ENCODE measurements around the gene MAP2K5.
"Not testable (repeated sequence)": the region's sequence is repeated elsewhere in the genome, so short reads cannot be mapped to it uniquely, and the experiment has no call there.

MAP2K5 gene

GRCh38 chr15:67641453-67641852 is 99.0 kb downstream of the MAP2K5 start:
- TF ChIP-seq CTCF (IDR thresholded peaks at IDR 0.05; ENCODE audit: control extremely low read depth, extremely low read depth, low read depth, missing control alignments) = no peak
- no peak for DNase-seq (ENCODE audit: extremely low spot score)
- CTCF ChIA-PET = no interaction called here
- POLR2A ChIA-PET = no interaction called here

- DNase-seq (ENCODE audit: extremely low spot score) = no peak
- no peak for TF ChIP-seq CTCF (IDR thresholded peaks at IDR 0.05; ENCODE audit: control extremely low read depth, extremely low read depth, low read depth, missing control alignments)
- POLR2A ChIA-PET = no interaction called here
- CTCF ChIA-PET = no interaction called here
These were observed 104.3 kb downstream of the MAP2K5 start for GRCh38 chr15:67646847-67647246.

- POLR2A ChIA-PET = no interaction called here
- CTCF ChIA-PET = interaction anchor here (1.4 kb wide), 1 partner anchor 14 kb away, joined by 5 read pairs; no protein-coding TSS in a partner anchor
- no peak for DNase-seq (ENCODE audit: extremely low spot score)
- no peak for TF ChIP-seq CTCF (IDR thresholded peaks at IDR 0.05; ENCODE audit: control extremely low read depth, extremely low read depth, low read depth, missing control alignments)
These were observed 110.1 kb downstream of the MAP2K5 start for GRCh38 chr15:67652586-67652985.

GRCh38 chr15:67660446-67660845 is 117.9 kb downstream of the MAP2K5 start:
- CTCF ChIA-PET = no interaction called here

GRCh38 chr15:67660874-67661606 is 118.5 kb downstream of the MAP2K5 start:
- ChIA-PET POLR2A (no interaction called here), CTCF (no interaction called here)
- DNase-seq (ENCODE audit: extremely low spot score) = no peak
- TF ChIP-seq CTCF (IDR thresholded peaks at IDR 0.05; ENCODE audit: control extremely low read depth, extremely low read depth, low read depth, missing control alignments) = no peak

More at GRCh38 chr15:67660446-67660845, 117.9 kb downstream of the MAP2K5 start:
- TF ChIP-seq CTCF (IDR thresholded peaks at IDR 0.05; ENCODE audit: control extremely low read depth, extremely low read depth, low read depth, missing control alignments) = no peak
- POLR2A ChIA-PET = no interaction called here
- no peak for DNase-seq (ENCODE audit: extremely low spot score)

- TF ChIP-seq CTCF (IDR thresholded peaks at IDR 0.05; ENCODE audit: control extremely low read depth, extremely low read depth, low read depth, missing control alignments) = no peak
- ChIA-PET CTCF (interaction anchor here (1.0 to 2.1 kb wide), 6 partner anchors 10 to 47 kb away, joined by 3 to 5 read pairs (median 4); no protein-coding TSS in a partner anchor), POLR2A (no interaction called here)
- DNase-seq (ENCODE audit: extremely low spot score) = no peak
These were observed 128.3 kb downstream of the MAP2K5 start for GRCh38 chr15:67670647-67671305.

GRCh38 chr15:67672834-67673233 is 130.3 kb downstream of the MAP2K5 start:
- POLR2A ChIA-PET; DNase-seq (ENCODE audit: extremely low spot score); CTCF ChIA-PET: not testable (repeated sequence)
